Thyroid gland (tissue), 4 donors: ENCODE results near the gene ETV1. TPM values are rescaled to one million over a fixed set of nuclear protein-coding genes. Genes with fewer than 3 reads are reported as not detected.

ENCODE experiments used
- DNase-seq, 2 donors: peaks; one replicate each; pipeline ENCODE4 v3.0.0-alpha.2; 2019
- H3K27ac ChIP-seq, 3 donors: fragments of 200-600 bp; sonication (generic); 1 replicate in 2 of 3; 2 replicates in 1 of 3; pipeline ENCODE4 v1.5.1; 2016 to 2019; ENCODE audit warnings: mild to moderate bottlenecking in 1 of 3, moderate library complexity in 1 of 3
- H3K27me3 ChIP-seq: fragments of 200-600 bp; sonication (generic); one replicate; pipeline ENCODE4 v1.5.1; 2019
- H3K36me3 ChIP-seq, 2 donors: fragments of 200-600 bp; sonication (generic); one replicate each; pipeline ENCODE4 v1.5.1; 2016 to 2019
- H3K4me1 ChIP-seq, 2 donors: fragments of 200-600 bp; sonication (generic); one replicate each; pipeline ENCODE4 v1.5.1; 2017 to 2019
- H3K4me3 ChIP-seq, 3 donors: fragments of 200-600 bp; sonication (generic); replicated peaks in 1 of 3; 1 replicate in 2 of 3; 2 replicates in 1 of 3; pipeline ENCODE4 v1.5.1; 2016; ENCODE audit warnings: mild to moderate bottlenecking in 1 of 3
- H3K9me3 ChIP-seq: fragments of 200-600 bp; sonication (generic); one replicate; pipeline ENCODE4 v1.5.1; 2017
- CTCF ChIP-seq, 6 experiments: fragments of 200-600 bp in 3 of 6; fragments of 450-650 bp in 3 of 6; sonication (generic) in 3 of 6; IDR thresholded peaks; one replicate each; pipeline ENCODE4 v1.5.1; 2016 to 2019; ENCODE audit warnings: antibody characterized with exemption in 6 of 6, mild to moderate bottlenecking in 2 of 6, inconsistent platforms in 1 of 6, moderate library complexity in 1 of 6
- POLR2A ChIP-seq, 2 donors: fragments of 450-650 bp; IDR thresholded peaks; one replicate each; pipeline ENCODE4 v1.6.1; 2017; ENCODE audit warnings: antibody characterized with exemption in 2 of 2, mild to moderate bottlenecking in 2 of 2, moderate library complexity in 1 of 2
- WGBS, 2 donors: methylation state at CpG; one replicate each; pipeline ENCODE4 v1.1.5; 2017; 5-methylcytosine and 5-hydroxymethylcytosine counted together
- intact Hi-C: fragments of 100-400 bp; cut with DNase I; formaldehyde crosslinking; loops from one replicate; pipeline ENCODE4 v1.15.1; 2023
- total RNA-seq, 4 donors: library from RNA; depleted of rRNA; stranded (reverse); fragments of >200 nt; gene quantifications; one replicate each; pipeline ENCODE4 v1.2.3, GENCODE V29; 2016

Gene ETV1
- total RNA-seq, 4 donors from 2014 or later = 5.9 to 18.6 (median 9.4) TPM

GRCh38 chr7:13875496-13876074, 113.9 kb downstream of the ETV1 start:
- TF ChIP-seq POLR2A (IDR thresholded peaks at IDR 0.05) (no peak), CTCF (IDR thresholded peaks at IDR 0.05) (no peak)
- H3K9me3 ChIP-seq = no peaks in the 10 kb centered on the region
- 84 to 86% methylated on average over 5 of the region's 5 CpGs for WGBS, 2 donors
- intact Hi-C loops = no loop called here
- no peaks in the 10 kb centered on the region for H3K27me3 ChIP-seq
- no peak overlapping the region for H3K4me3 ChIP-seq
- DNase-seq = no peak
- no peaks in the 10 kb centered on the region for H3K36me3 ChIP-seq
- no peaks in the 10 kb centered on the region for H3K4me1 ChIP-seq
- no peak overlapping the region for H3K27ac ChIP-seq

- Histone ChIP-seq H3K4me3 (no peak overlapping the region), H3K27ac (no peak overlapping the region)
Measured at GRCh38 chr7:13874783-13875182, 114.7 kb downstream of the ETV1 start.

GRCh38 chr7:13872709-13873108, 116.8 kb downstream of the ETV1 start:
- intact Hi-C loops = no loop called here
- H3K36me3 ChIP-seq = no peaks in the 10 kb centered on the region
- no peak for DNase-seq
- H3K4me1 ChIP-seq = no peaks in the 10 kb centered on the region
- no peaks in the 10 kb centered on the region for H3K9me3 ChIP-seq
- TF ChIP-seq CTCF (IDR thresholded peaks at IDR 0.05) (no peak), POLR2A (IDR thresholded peaks at IDR 0.05) (no peak)
- H3K4me3 ChIP-seq = no peak overlapping the region
- H3K27me3 ChIP-seq = no peaks in the 10 kb centered on the region
- H3K27ac ChIP-seq = no peak overlapping the region

More at GRCh38 chr7:13874783-13875182, 114.7 kb downstream of the ETV1 start:
- no peak for DNase-seq
- Histone ChIP-seq H3K36me3 (no peaks in the 10 kb centered on the region), H3K4me1 (no peaks in the 10 kb centered on the region), H3K9me3 (no peaks in the 10 kb centered on the region), H3K27me3 (no peaks in the 10 kb centered on the region)
- WGBS, 2 donors = 42 to 57% methylated on average over 2 of the region's 2 CpGs
- intact Hi-C loops = no loop called here
- TF ChIP-seq CTCF (IDR thresholded peaks at IDR 0.05) (no peak), POLR2A (IDR thresholded peaks at IDR 0.05) (no peak)

GRCh38 chr7:13871008-13871407, 118.5 kb downstream of the ETV1 start:
- TF ChIP-seq POLR2A (IDR thresholded peaks at IDR 0.05) = no peak
- TF ChIP-seq CTCF (IDR thresholded peaks at IDR 0.05) = no peak
- H3K9me3 ChIP-seq = no peaks in the 10 kb centered on the region
- H3K27me3 ChIP-seq = no peaks in the 10 kb centered on the region
- no peak overlapping the region for H3K27ac ChIP-seq
- H3K4me1 ChIP-seq = no peaks in the 10 kb centered on the region
- no peak overlapping the region for H3K4me3 ChIP-seq
- DNase-seq = no peak
- no peaks in the 10 kb centered on the region for H3K36me3 ChIP-seq
- intact Hi-C loops = no loop called here

- no peak overlapping the region for H3K4me3 ChIP-seq
- H3K9me3 ChIP-seq = no peaks in the 10 kb centered on the region
- TF ChIP-seq POLR2A (IDR thresholded peaks at IDR 0.05) (no peak), CTCF (IDR thresholded peaks at IDR 0.05) (no peak)
- H3K4me1 ChIP-seq = peaks cover 0 to 11% of the 10 kb centered on the region in 2 donors
- intact Hi-C loops = no loop called here
- H3K27ac ChIP-seq = no peak overlapping the region
- WGBS, 2 donors = 58 to 65% methylated on average over 2 of the region's 2 CpGs
- H3K36me3 ChIP-seq = no peaks in the 10 kb centered on the region
- no peak for DNase-seq
- H3K27me3 ChIP-seq = no peaks in the 10 kb centered on the region
Measured at GRCh38 chr7:13860734-13861133, 128.7 kb downstream of the ETV1 start.
